HG02884 (cell line): Measurements from ENCODE around the gene EIF3K.

Source experiments
- ATAC-seq: cut with Tn5 transposase; IDR thresholded peaks from one replicate; pipeline ENCODE4 v1.9.1; 2021; ENCODE audit warnings: mild to moderate bottlenecking, moderate library complexity; ENCODE audit not compliant: unreplicated experiment

The EIF3K gene

DNA sequence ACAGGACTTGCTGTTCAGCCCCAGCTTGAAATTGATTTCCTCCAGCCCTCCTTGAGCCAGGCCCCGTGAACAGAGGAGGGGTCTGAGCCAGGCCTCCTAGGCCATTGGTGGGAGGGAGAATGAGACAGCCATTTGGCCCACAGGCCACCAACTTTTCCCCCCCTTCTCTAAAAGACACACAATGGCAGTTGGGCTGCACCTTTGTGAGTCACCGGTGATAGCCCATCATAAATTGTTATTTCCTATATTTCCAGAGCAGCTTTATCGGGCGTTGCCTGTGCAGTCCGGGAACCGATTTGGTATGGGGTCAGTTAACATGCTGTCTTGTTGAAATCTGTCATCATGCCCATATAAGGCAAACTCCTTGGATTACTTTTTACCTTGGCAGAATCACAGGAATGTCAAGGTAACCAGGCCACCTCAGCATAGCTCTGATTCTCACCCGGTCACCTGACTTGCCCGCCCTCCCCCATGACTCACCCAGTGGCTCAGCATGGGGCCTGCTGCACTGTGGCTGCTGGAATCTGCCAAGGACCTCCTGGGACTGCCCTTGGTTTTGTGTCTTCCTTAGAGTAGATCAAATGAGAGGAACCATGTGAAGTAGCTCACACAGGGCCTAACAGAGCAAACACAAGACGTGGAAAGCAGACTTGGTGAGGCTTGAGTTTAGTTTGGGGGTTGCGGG, 64.5 kb downstream of the EIF3K start:
- ATAC-seq = no peak

GRCh38 chr19:38684078-38684861, 65.3 kb downstream of the EIF3K start:
- ATAC-seq = no peak

DNA sequence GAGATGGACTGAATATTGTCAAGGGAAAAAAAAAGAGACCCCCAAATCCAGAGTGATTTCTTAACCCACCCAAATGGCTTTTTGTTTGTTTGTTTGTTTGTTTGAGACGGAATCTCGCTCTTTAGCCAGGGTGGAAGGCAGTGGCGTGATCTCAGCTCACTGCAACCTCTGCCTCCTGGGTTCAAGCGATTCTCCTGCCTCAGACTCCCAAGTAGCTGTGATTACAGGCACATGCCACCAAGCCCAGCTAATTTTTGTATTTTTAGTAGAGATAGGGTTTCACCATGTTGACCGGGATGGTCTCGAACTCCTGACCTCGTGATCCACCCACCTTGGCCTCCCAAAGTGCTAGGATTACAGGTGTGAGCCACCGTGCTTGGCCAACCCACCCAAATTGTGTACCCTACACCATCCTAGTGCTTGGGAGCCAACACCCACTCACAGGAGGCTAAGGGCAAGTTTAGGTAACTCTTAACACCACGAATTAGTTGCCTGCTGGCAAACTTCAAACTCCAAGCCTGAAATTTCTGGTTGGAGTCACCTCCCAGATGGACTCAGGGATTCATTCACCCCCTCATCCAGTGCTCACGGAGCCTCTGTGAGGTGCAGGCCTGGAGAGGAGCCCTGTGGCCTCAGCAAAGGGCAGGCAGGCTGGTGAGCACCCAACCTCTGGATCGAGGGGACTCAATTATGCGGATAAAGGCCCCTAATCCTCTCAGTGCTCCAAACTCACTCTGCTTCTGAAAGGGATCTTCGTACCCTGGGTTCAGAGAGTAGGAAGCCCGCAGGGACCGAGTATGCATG, 66.1 kb downstream of the EIF3K start:
- no peak for ATAC-seq

DNA sequence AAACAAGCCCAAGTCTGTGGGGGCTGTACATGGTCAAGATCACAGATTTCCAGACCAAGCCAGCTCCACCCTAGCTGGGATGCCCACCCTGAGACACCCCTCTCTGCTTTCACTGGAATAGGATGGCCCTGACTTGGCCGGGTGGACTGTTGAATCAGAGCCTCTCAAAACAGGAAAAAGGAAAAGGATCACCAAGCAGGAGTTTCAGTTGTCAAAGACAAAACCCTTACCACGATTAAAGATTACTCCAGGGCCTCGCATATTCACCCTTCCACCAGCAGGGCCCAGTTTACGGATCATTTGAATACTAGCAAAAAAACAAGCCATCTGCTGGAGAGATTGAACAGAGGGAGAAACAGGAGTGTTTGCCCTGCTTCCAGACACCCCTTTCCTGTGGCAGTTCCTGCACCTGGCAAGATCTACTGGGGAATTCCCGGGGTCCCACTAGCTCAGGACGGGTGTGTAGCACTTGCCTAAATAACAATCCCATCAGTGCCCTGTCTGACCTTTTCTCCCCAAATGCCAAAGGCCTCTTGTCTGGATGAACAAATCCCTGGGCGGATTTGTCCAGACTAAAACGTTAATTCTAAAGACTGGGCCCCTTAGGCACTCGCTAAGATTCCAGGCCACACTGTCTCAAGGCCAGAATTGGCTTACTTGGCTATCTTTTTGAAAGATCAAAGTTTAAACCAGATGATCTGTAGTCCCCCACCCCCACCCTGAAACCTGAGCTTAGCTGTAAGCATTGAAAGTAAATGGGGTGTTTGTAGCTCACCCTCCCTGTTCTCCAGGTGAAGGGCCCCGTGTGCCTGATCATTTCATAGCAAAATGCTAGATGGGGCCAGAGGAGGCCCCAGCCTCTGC, 66.9 kb downstream of the EIF3K start:
- no peak for ATAC-seq

GRCh38 chr19:38686530-38686888, 67.5 kb downstream of the EIF3K start:
- ATAC-seq = no peak
